Keratinocyte (primary cell): ENCODE data around the gene FAF1. TPM values are rescaled to one million over a fixed set of nuclear protein-coding genes. Genes with fewer than 3 reads are reported as not detected.
"Not testable (repeated sequence)": the region's sequence is repeated elsewhere in the genome, so short reads cannot be mapped to it uniquely, and the experiment has no call there.

ENCODE experiments used
- DNase-seq: peaks from one replicate; pipeline ENCODE4 v3.0.0-alpha.2; 2011; ENCODE audit warnings: low read depth, missing footprints, low spot score
- FAIRE-seq: peaks from 2 replicates; lab custom pipeline; 2011; peaks lifted over from hg19 to GRCh38; lab: Jason Lieb, UNC
- H2AFZ ChIP-seq: 2 replicates; pipeline ENCODE4 v1.6.0; 2012; ENCODE audit warnings: low read length, control low read depth, inconsistent platforms; ENCODE audit not compliant: control insufficient read depth
- H3K27ac ChIP-seq: 2 replicates; pipeline ENCODE4 v1.5.1; 2011; ENCODE audit warnings: low read length; ENCODE audit not compliant: control insufficient read depth, insufficient read depth
- H3K27me3 ChIP-seq: 3 replicates; pipeline ENCODE4 v1.6.0; 2011; ENCODE audit warnings: low read length; ENCODE audit not compliant: control insufficient read depth, insufficient read depth; ENCODE audit errors: extremely low read depth
- H3K36me3 ChIP-seq, 2 experiments: 2 replicates in 1 of 2; 3 replicates in 1 of 2; pipeline ENCODE4 v1.5.1; 2011; ENCODE audit warnings: low read length in 2 of 2, mild to moderate bottlenecking in 1 of 2; ENCODE audit not compliant: control insufficient read depth in 2 of 2, insufficient read depth in 2 of 2; ENCODE audit errors: extremely low read depth in 1 of 2
- H3K4me1 ChIP-seq: 3 replicates; pipeline ENCODE4 v1.5.1; 2011; ENCODE audit warnings: low read length; ENCODE audit not compliant: control insufficient read depth, insufficient read depth; ENCODE audit errors: extremely low read depth
- H3K4me2 ChIP-seq: 3 replicates; pipeline ENCODE4 v1.6.0; 2011; ENCODE audit warnings: low read depth, low read length; ENCODE audit not compliant: control insufficient read depth, insufficient read depth; ENCODE audit errors: extremely low read depth
- H3K4me3 ChIP-seq, 3 experiments: fragments of 200-600 bp in 1 of 3; sonication (generic) in 1 of 3; 2 replicates in 2 of 3; 3 replicates in 1 of 3; pipeline ENCODE4 v1.5.1; 2011 to 2016; ENCODE audit warnings: low read length in 3 of 3, mild to moderate bottlenecking in 3 of 3, control low read depth in 2 of 3, inconsistent platforms in 1 of 3, low read depth in 1 of 3, mixed read lengths in 1 of 3, mixed run types in 1 of 3, moderate library complexity in 1 of 3; ENCODE audit not compliant: control insufficient read depth in 2 of 3, insufficient read depth in 2 of 3; ENCODE audit errors: extremely low read depth in 1 of 3
- H3K79me2 ChIP-seq: 2 replicates; pipeline ENCODE4 v1.6.0; 2012; ENCODE audit warnings: low read length; ENCODE audit not compliant: control insufficient read depth, insufficient read depth
- H3K9ac ChIP-seq: 3 replicates; pipeline ENCODE4 v1.6.0; 2011; ENCODE audit warnings: low read length; ENCODE audit not compliant: control insufficient read depth, insufficient read depth; ENCODE audit errors: extremely low read depth
- H3K9me1 ChIP-seq: 3 replicates; pipeline ENCODE4 v1.6.0; 2011; ENCODE audit warnings: low read length; ENCODE audit not compliant: control insufficient read depth, insufficient read depth; ENCODE audit errors: extremely low read depth
- H3K9me3 ChIP-seq: 2 replicates; pipeline ENCODE4 v1.5.1; 2012; ENCODE audit warnings: low read depth, low read length; ENCODE audit not compliant: control insufficient read depth
- H4K20me1 ChIP-seq: 3 replicates; pipeline ENCODE4 v1.6.0; 2011; ENCODE audit warnings: low read length; ENCODE audit not compliant: control insufficient read depth, insufficient read depth; ENCODE audit errors: extremely low read depth
- EZH2 ChIP-seq: IDR thresholded peaks from one replicate; pipeline ENCODE4 v1.6.1; 2012; ENCODE audit warnings: inconsistent platforms, mild to moderate bottlenecking, low read length, moderate library complexity
- dilution Hi-C: fragments of 300-500 bp; cut with MboI; formaldehyde crosslinking; loops from one replicate; pipeline ENCODE4 v1.7.0; 2020; ENCODE audit warnings: low sequenced_read_pairs; ENCODE audit not compliant: extremely low pct_ligation_motif_present
- polyA plus RNA-seq, 5 experiments: library from polyadenylated mRNA; depleted of rRNA in 3 of 5; stranded (reverse) in 3 of 5; stranded (forward) in 1 of 5; unstranded in 1 of 5; fragments of >200 nt; gene quantifications; 1 replicate in 1 of 5; 2 replicates in 3 of 5; 3 replicates in 1 of 5; pipeline versions ENCODE4 v1.2.1 to v1.2.3, GENCODE V29; 2011 to 2012; ENCODE audit warnings: missing spikeins in 2 of 5, low read depth in 1 of 5, low replicate concordance in 1 of 5
- TF ChIP-seq, protein P1 (sequence below), 3 experiments: IDR thresholded peaks in 1 of 3; conservative IDR thresholded peaks in 1 of 3; optimal IDR thresholded peaks in 1 of 3; 2 replicates in 2 of 3; 3 replicates in 1 of 3; pipeline versions ENCODE3 to v1.5.1; 2011; ENCODE audit warnings: low read length in 3 of 3, mild to moderate bottlenecking in 3 of 3, moderate library complexity in 2 of 3, control low read depth in 1 of 3, inconsistent platforms in 1 of 3; ENCODE audit not compliant: insufficient read depth in 2 of 3; ENCODE audit errors: extremely low read depth in 1 of 3

The FAF1 gene
- polyA plus RNA-seq, 1 donor (not counting 4 experiments of a cell fraction or from before 2014, with no cell fraction given) = 33.1 TPM

- Histone ChIP-seq H2AFZ (no peak overlapping the region), H3K9me3 (no peaks in the 10 kb centered on the region), H3K27me3 (no peaks in the 10 kb centered on the region), H3K9ac (no peak overlapping the region), H3K4me1 (no peaks in the 10 kb centered on the region), H3K79me2 (peaks cover 53% of the 10 kb centered on the region), H3K9me1 (no peaks in the 10 kb centered on the region), H3K4me3 (no peak overlapping the region), H3K27ac (no peak overlapping the region), H4K20me1 (no peaks in the 10 kb centered on the region), H3K4me2 (no peak overlapping the region), H3K36me3 (no peaks in the 10 kb centered on the region)
- no peak for FAIRE-seq
- DNase-seq = no peak
- dilution Hi-C loops = no loop called here
- TF ChIP-seq, protein P1, sequence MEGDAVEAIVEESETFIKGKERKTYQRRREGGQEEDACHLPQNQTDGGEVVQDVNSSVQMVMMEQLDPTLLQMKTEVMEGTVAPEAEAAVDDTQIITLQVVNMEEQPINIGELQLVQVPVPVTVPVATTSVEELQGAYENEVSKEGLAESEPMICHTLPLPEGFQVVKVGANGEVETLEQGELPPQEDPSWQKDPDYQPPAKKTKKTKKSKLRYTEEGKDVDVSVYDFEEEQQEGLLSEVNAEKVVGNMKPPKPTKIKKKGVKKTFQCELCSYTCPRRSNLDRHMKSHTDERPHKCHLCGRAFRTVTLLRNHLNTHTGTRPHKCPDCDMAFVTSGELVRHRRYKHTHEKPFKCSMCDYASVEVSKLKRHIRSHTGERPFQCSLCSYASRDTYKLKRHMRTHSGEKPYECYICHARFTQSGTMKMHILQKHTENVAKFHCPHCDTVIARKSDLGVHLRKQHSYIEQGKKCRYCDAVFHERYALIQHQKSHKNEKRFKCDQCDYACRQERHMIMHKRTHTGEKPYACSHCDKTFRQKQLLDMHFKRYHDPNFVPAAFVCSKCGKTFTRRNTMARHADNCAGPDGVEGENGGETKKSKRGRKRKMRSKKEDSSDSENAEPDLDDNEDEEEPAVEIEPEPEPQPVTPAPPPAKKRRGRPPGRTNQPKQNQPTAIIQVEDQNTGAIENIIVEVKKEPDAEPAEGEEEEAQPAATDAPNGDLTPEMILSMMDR (optimal IDR thresholded peaks at IDR 0.05 in 1 of 3, IDR thresholded peaks at IDR 0.05 in 1 of 3, conservative IDR thresholded peaks at IDR 0.05 in 1 of 3; ENCODE audit: extremely low read depth in 1 of 3, insufficient read depth in 2 of 3, low read length in 3 of 3) = no peak
- TF ChIP-seq EZH2 = no peak
Measured at GRCh38 chr1:50934838-50935237, 25.2 kb downstream of the FAF1 start.

DNA sequence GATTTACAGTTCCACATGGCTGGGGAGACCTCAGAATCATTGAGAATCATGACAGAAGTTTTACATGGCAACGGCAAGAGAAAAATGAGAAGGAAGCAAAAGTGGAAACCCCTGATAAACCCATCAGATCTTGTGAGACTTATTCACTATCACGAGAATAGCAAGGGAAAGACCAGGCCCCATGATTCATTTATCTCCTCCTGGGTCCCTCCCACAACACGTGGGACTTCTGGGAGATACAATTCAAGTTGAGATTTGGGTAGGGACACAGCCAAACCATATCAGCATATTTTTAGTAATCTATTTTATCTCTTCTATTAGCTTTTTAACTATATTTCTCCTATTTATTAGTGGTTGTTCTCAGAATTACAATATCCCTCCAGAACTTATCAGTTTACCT, 26.3 kb downstream of the FAF1 start:
- H3K36me3 ChIP-seq, H3K9me3 ChIP-seq, H4K20me1 ChIP-seq, FAIRE-seq, H3K9ac ChIP-seq, H2AFZ ChIP-seq, H3K4me1 ChIP-seq, H3K4me2 ChIP-seq, H3K27ac ChIP-seq, H3K4me3 ChIP-seq, H3K27me3 ChIP-seq, H3K9me1 ChIP-seq, dilution Hi-C loops, DNase-seq: not testable (repeated sequence)
- peaks cover 48% of the 10 kb centered on the region for H3K79me2 ChIP-seq

GRCh38 chr1:50932043-50932442, 28.0 kb downstream of the FAF1 start:
- DNase-seq, FAIRE-seq, H3K9ac ChIP-seq, H4K20me1 ChIP-seq, H3K4me1 ChIP-seq, H3K27ac ChIP-seq, H3K9me3 ChIP-seq, H3K4me2 ChIP-seq, H3K27me3 ChIP-seq, H3K36me3 ChIP-seq, H3K9me1 ChIP-seq, H2AFZ ChIP-seq, H3K4me3 ChIP-seq, dilution Hi-C loops: not testable (repeated sequence)
- peaks cover 44% of the 10 kb centered on the region for H3K79me2 ChIP-seq
